ENCODE data around the gene LRRC74B.

LRRC74B gene

GRCh38 chr22:21025266-21025665, 20.5 kb upstream of the LRRC74B start:
- Mint-ChIP-seq H3K27ac (no peak overlapping the region), H3K27me3 (ENCODE audit: low read depth, poor library complexity) (peaks cover 10% of the 10 kb centered on the region), H3K9me3 (peaks cover 12% of the 10 kb centered on the region), H3K4me1 (peaks cover 27% of the 10 kb centered on the region), H3K36me3 (ENCODE audit: low read depth) (no peaks in the 10 kb centered on the region), H3K4me3 (no peak overlapping the region)
- no peak for TF ChIP-seq CTCF (IDR thresholded peaks at IDR 0.05)
- DNase-seq, result no peak

GRCh38 chr22:21025763-21026755, 19.7 kb upstream of the LRRC74B start:
- no peak for TF ChIP-seq CTCF (IDR thresholded peaks at IDR 0.05)
- H3K4me3 Mint-ChIP-seq, result no peak overlapping the region

GRCh38 chr22:21026783-21027692, 18.7 kb upstream of the LRRC74B start:
- TF ChIP-seq CTCF (IDR thresholded peaks at IDR 0.05), result no peak
- DNase-seq, result no peak
- Mint-ChIP-seq H3K9me3 (peaks cover 14% of the 10 kb centered on the region), H3K4me3 (no peak overlapping the region), H3K27ac (no peak overlapping the region), H3K36me3 (ENCODE audit: low read depth) (no peaks in the 10 kb centered on the region), H3K27me3 (ENCODE audit: low read depth, poor library complexity) (peaks cover 27% of the 10 kb centered on the region), H3K4me1 (peaks cover 33% of the 10 kb centered on the region)

More at GRCh38 chr22:21025763-21026755, 19.7 kb upstream of the LRRC74B start:
- Mint-ChIP-seq H3K4me1 (peaks cover 29% of the 10 kb centered on the region), H3K9me3 (peaks cover 14% of the 10 kb centered on the region), H3K27me3 (ENCODE audit: low read depth, poor library complexity) (peaks cover 18% of the 10 kb centered on the region), H3K27ac (no peak overlapping the region), H3K36me3 (ENCODE audit: low read depth) (no peaks in the 10 kb centered on the region)
- no peak for DNase-seq

GRCh38 chr22:21028277-21029251, 17.2 kb upstream of the LRRC74B start:
- no peak for DNase-seq
- Mint-ChIP-seq H3K9me3 (peaks cover 14% of the 10 kb centered on the region), H3K27me3 (ENCODE audit: low read depth, poor library complexity) (peaks cover 43% of the 10 kb centered on the region), H3K27ac (no peak overlapping the region), H3K36me3 (ENCODE audit: low read depth) (no peaks in the 10 kb centered on the region), H3K4me3 (peak overlapping the region; percentile 56), H3K4me1 (peaks cover 37% of the 10 kb centered on the region)
- no peak for TF ChIP-seq CTCF (IDR thresholded peaks at IDR 0.05)

GRCh38 chr22:21029486-21030025, 16.2 kb upstream of the LRRC74B start:
- Mint-ChIP-seq H3K27me3 (ENCODE audit: low read depth, poor library complexity) (peaks cover 53% of the 10 kb centered on the region), H3K4me3 (peak overlapping the region; percentile 56), H3K36me3 (ENCODE audit: low read depth) (no peaks in the 10 kb centered on the region), H3K27ac (peak overlapping the region; percentile 21), H3K9me3 (peaks cover 14% of the 10 kb centered on the region), H3K4me1 (peaks cover 37% of the 10 kb centered on the region)
- TF ChIP-seq CTCF (IDR thresholded peaks at IDR 0.05), result no peak
- no peak for DNase-seq

All from nephron progenitor cell (in vitro differentiated cells).